GM19025 (cell line): ENCODE measurements around the gene RNF212.
"Not testable (repeated sequence)": the region's sequence is repeated elsewhere in the genome, so short reads cannot be mapped to it uniquely, and the experiment has no call there.

Experiments used
- ATAC-seq: cut with Tn5 transposase; IDR thresholded peaks from one replicate; pipeline ENCODE4 v1.9.1; 2021; ENCODE audit warnings: mild to moderate bottlenecking, low read depth, moderate library complexity; ENCODE audit not compliant: unreplicated experiment

The RNF212 gene

DNA sequence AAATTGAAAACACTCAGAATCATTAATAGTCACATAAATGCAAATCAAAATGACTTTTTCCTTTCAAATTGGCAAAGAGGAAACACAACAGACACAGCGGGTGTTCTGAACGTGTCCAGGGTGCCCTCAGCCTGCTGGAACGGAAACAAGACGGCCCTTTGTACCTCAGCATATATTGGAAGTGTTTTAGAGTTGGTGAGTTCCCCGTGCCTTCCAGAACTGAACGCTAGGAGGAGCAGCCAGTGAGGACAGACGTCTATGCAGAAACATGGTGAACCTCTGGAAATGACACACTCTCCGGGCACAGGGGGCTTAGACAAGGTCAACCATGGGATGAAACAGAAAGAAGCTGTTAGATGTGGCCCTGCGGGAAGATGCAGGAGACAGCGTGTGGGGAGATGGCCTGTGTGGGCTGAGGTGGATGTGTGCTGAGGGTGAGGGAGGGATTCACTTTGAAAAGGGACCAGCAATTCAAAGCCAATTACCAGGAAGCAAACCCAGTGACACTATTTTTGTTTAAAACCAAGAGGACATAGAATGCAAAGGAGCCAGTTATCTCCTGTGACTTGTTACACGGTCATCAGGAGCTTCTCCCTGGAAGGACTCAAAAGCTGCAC is 40.4 kb downstream of the RNF212 start:
- no peak for ATAC-seq

DNA sequence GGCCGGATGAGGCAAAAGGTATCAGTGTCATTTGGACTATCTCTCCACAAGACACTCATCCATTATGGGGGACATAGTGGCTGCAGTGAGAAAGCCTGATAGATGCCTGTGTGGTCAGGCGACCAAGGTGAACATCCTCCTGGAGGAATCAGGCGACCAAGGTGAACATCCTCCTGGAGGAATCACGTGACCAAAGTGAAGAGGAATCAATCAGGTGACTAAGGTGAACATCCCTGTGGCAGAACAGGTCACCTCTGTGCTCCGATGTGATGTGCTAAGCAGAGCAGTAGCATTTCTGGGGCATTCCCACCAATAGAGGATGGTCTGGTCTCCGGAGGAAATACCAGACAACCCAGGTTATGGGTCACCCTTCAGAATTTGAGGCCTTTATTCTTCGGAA is 44.0 kb downstream of the RNF212 start:
- no peak for ATAC-seq

- ATAC-seq = no peak
Measured at GRCh38 chr4:1065732-1066131, 47.6 kb downstream of the RNF212 start.

- no peak for ATAC-seq
Measured at GRCh38 chr4:1062419-1062818, 50.9 kb downstream of the RNF212 start.

GRCh38 chr4:1061760-1062159 is 51.6 kb downstream of the RNF212 start:
- ATAC-seq = no peak

DNA sequence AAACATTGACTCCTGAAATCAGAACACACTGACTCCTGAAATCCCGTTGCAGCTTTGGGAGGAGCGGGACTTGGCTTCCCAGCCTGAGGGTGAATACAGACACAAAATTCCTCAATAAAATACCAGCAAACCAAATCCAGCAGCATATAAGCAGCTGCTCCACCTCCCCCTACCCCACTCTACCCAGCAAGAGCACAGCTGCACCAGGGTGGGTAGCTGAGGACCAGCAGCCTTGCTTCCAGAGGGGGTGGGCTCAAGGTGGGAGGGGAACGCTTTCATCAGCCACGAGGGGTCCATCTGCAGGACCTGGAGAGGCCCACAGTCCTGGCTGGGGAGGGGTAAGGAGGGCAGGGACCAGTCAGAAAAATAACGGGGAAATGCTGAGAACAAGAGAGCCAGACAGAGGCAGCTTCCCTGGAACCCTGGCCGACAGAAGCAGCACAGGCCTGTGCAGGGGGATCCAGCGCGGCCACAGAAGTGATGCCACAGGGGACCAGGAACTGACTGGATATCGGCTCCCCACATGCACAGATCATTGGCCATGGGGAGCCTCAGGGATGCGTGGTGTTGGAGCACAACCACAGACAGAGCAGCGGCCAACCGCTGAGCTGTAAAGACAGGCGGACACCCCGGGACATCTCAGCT is 52.2 kb downstream of the RNF212 start:
- ATAC-seq = no peak

- ATAC-seq = no peak
Measured at GRCh38 chr4:1060621-1061020, 52.7 kb downstream of the RNF212 start.

DNA sequence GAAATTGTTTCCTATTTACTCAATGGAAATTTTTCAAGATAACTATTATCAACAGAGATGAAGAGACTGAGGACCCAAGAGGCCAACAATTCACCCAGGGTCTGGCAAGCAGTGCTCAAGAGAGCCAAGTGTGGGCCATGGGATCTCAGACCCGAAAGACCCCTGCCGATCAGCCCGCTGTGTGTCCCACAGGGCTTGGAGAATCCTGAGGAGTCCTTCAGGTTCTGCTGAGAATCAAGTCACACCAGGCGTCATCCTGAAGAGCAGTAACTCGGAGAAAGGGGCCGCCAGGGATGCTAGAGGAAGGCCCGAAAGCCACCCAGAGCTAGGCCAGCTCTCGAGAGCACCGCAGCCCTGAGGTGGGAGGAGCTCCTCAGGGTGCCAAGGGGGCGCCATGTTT is 53.2 kb downstream of the RNF212 start:
- no peak for ATAC-seq

- ATAC-seq = no peak
Measured at GRCh38 chr4:1058997-1059665, 54.2 kb downstream of the RNF212 start.

- no peak for ATAC-seq
Measured at GRCh38 chr4:1058198-1058996, 55.0 kb downstream of the RNF212 start.

- ATAC-seq = no peak
Measured at GRCh38 chr4:1057403-1057745, 56.0 kb downstream of the RNF212 start.

GRCh38 chr4:1056671-1057402 is 56.5 kb downstream of the RNF212 start:
- ATAC-seq = no peak

GRCh38 chr4:1055721-1056590 is 57.4 kb downstream of the RNF212 start:
- ATAC-seq = no peak

- ATAC-seq = not testable (repeated sequence)
Measured at GRCh38 chr4:1055243-1055701, 58.1 kb downstream of the RNF212 start.

- ATAC-seq = not testable (repeated sequence)
Measured at GRCh38 chr4:1054696-1055242, 58.6 kb downstream of the RNF212 start.

DNA sequence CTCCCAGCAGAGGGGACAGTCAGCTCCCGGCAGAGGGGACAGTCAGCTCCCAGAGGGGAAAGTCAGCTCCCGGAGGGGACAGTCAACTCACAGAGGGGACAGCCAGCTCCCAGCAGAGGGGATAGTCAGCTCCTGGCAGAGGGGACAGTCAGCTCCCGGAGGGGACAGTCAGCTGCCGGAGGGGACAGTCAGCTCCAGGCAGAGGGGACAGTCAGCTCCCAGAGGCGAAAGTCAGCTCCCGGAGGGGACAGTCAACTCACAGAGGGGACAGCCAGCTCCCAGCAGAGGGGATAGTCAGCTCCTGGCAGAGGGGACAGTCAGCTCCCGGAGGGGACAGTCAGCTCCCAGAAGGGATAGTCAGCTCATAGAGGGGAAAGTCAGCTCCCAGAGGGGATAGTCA is 59.5 kb downstream of the RNF212 start:
- ATAC-seq = not testable (repeated sequence)

GRCh38 chr4:1053080-1053661 is 60.2 kb downstream of the RNF212 start:
- no peak for ATAC-seq

DNA sequence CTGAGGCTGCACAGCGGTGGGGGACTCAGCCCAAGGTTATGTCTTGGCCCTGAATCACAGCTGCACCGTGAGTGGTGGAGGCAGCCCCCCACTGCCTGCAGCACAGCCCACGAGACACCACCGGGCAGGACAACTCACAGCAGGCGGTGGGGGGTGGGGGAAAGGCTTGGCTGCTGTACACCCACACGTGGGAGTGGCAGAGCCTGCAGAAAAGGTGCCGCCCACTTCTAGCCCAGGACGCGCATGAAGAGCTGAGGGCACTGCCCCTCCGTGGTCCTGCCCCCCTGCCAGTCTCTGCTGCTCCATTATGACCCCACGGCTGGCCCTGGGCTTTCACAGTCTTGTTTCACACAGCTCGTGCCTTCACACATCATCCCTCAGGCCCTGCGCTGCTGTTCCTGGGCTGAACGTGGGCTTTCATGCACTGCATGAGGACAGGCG is 61.1 kb downstream of the RNF212 start:
- ATAC-seq = no peak

GRCh38 chr4:1051472-1051871 is 61.9 kb downstream of the RNF212 start:
- no peak for ATAC-seq
